H9 (cell line): ENCODE results near the gene ACOT13. TPM values are rescaled to one million over a fixed set of nuclear protein-coding genes. Genes with fewer than 3 reads are reported as not detected.

Experiments
- DNase-seq: peaks from one replicate; pipeline ENCODE4 v3.0.0-alpha.2; 2017
- H2AFZ ChIP-seq: one replicate; pipeline ENCODE4 v1.6.1; 2013; ENCODE audit warnings: mild to moderate bottlenecking, low read length, control low read depth, moderate library complexity
- H2AK5ac ChIP-seq: 2 replicates; pipeline ENCODE4 v1.6.1; 2013; ENCODE audit warnings: low read length, control low read depth, mixed read lengths; ENCODE audit not compliant: insufficient read length
- H2BK120ac ChIP-seq: one replicate; pipeline ENCODE4 v1.6.1; 2013; ENCODE audit warnings: low read depth, mild to moderate bottlenecking, low read length, control low read depth, inconsistent platforms; ENCODE audit not compliant: poor library complexity, severe bottlenecking
- H2BK12ac ChIP-seq: 2 replicates; pipeline ENCODE4 v1.6.1; 2013; ENCODE audit warnings: low read length, control low read depth, mixed read lengths, low read depth; ENCODE audit not compliant: insufficient read length
- H2BK15ac ChIP-seq: 2 replicates; pipeline ENCODE4 v1.6.1; 2013; ENCODE audit warnings: low read depth, low read length, control low read depth
- H2BK20ac ChIP-seq: one replicate; pipeline ENCODE4 v1.6.1; 2013; ENCODE audit warnings: low read depth, mild to moderate bottlenecking, low read length, control low read depth, inconsistent platforms; ENCODE audit not compliant: poor library complexity, severe bottlenecking
- H2BK5ac ChIP-seq: 2 replicates; pipeline ENCODE4 v1.6.1; 2013; ENCODE audit warnings: low read length, control low read depth, mixed read lengths; ENCODE audit not compliant: insufficient read length
- H3K14ac ChIP-seq: 2 replicates; pipeline ENCODE4 v1.6.1; 2013; ENCODE audit warnings: low read length, control low read depth; ENCODE audit not compliant: insufficient read depth
- H3K18ac ChIP-seq: 2 replicates; pipeline ENCODE4 v1.6.1; 2013; ENCODE audit warnings: low read depth, mild to moderate bottlenecking, mixed read lengths, low read length, control low read depth; ENCODE audit not compliant: insufficient read length
- H3K23ac ChIP-seq: 2 replicates; pipeline ENCODE4 v1.6.1; 2013; ENCODE audit warnings: low read length, control low read depth, mixed read lengths, low read depth; ENCODE audit not compliant: insufficient read length
- H3K23me2 ChIP-seq: 2 replicates; pipeline ENCODE4 v1.6.1; 2013; ENCODE audit warnings: low read depth, mild to moderate bottlenecking, mixed read lengths, low read length, control low read depth; ENCODE audit not compliant: insufficient read length, poor library complexity, severe bottlenecking
- H3K27ac ChIP-seq: 2 replicates; pipeline ENCODE4 v1.5.1; 2013; ENCODE audit warnings: low read length, control low read depth, mixed read lengths, low read depth; ENCODE audit not compliant: insufficient read length
- H3K27me3 ChIP-seq: 2 replicates; pipeline ENCODE4 v1.6.1; 2013; ENCODE audit warnings: low read length, control low read depth, inconsistent platforms; ENCODE audit not compliant: insufficient read depth
- H3K4ac ChIP-seq: 2 replicates; pipeline ENCODE4 v1.6.1; 2013; ENCODE audit warnings: low read depth, mild to moderate bottlenecking, control low read depth, inconsistent platforms, low read length, moderate library complexity
- H3K4me1 ChIP-seq: 2 replicates; pipeline ENCODE4 v1.6.1; 2013; ENCODE audit warnings: low read length, control low read depth, inconsistent platforms; ENCODE audit not compliant: insufficient read depth
- H3K4me2 ChIP-seq: 2 replicates; pipeline ENCODE4 v1.6.1; 2013; ENCODE audit warnings: low read length, control low read depth, mixed read lengths; ENCODE audit not compliant: insufficient read length, insufficient read depth
- H3K56ac ChIP-seq: 2 replicates; pipeline ENCODE4 v1.6.1; 2013; ENCODE audit warnings: low read depth, mild to moderate bottlenecking, mixed read lengths, low read length, control low read depth; ENCODE audit not compliant: insufficient read length
- H3K79me1 ChIP-seq: 2 replicates; pipeline ENCODE4 v1.6.1; 2013; ENCODE audit warnings: low read depth, mild to moderate bottlenecking, moderate library complexity, low read length, control low read depth, inconsistent platforms; ENCODE audit not compliant: insufficient read depth, poor library complexity, severe bottlenecking
- H3K79me2 ChIP-seq: 2 replicates; pipeline ENCODE4 v1.6.1; 2013; ENCODE audit warnings: low read length, control low read depth, inconsistent platforms; ENCODE audit not compliant: insufficient read depth
- H3K9ac ChIP-seq: 2 replicates; pipeline ENCODE4 v1.6.1; 2013; ENCODE audit warnings: low read length, control low read depth, mixed read lengths; ENCODE audit not compliant: insufficient read length; ENCODE audit errors: extremely low read depth
- H3K9me3 ChIP-seq: one replicate; pipeline ENCODE4 v1.6.1; 2013; ENCODE audit warnings: low read depth, low read length, inconsistent platforms; ENCODE audit not compliant: control insufficient read depth
- H3T11ph ChIP-seq: one replicate; pipeline ENCODE4 v1.6.1; 2013; ENCODE audit warnings: mild to moderate bottlenecking, low read length, control low read depth, inconsistent platforms
- H4K20me1 ChIP-seq: one replicate; pipeline ENCODE4 v1.6.1; 2013; ENCODE audit not compliant: control insufficient read depth, insufficient read length, insufficient read depth
- H4K5ac ChIP-seq: 2 replicates; pipeline ENCODE4 v1.6.1; 2013; ENCODE audit warnings: low read depth, mild to moderate bottlenecking, mixed read lengths, low read length, control low read depth; ENCODE audit not compliant: insufficient read length
- H4K8ac ChIP-seq: replicated peaks from 2 replicates; pipeline ENCODE4 v1.6.1; 2013; ENCODE audit warnings: low read length, control low read depth, mixed read lengths, low read depth; ENCODE audit not compliant: insufficient read length
- H4K91ac ChIP-seq: 2 replicates; pipeline ENCODE4 v1.6.1; 2013; ENCODE audit warnings: low read depth, mild to moderate bottlenecking, moderate library complexity, mixed read lengths, low read length, control low read depth; ENCODE audit not compliant: insufficient read length
- H3K27ac Mint-ChIP-seq, 3 experiments: 2 replicates in 2 of 3; 3 replicates in 1 of 3; pipeline ENCODE4 v1.8.0; 2020 to 2021; ENCODE audit warnings: mixed read lengths in 3 of 3, mild to moderate bottlenecking in 1 of 3, moderate library complexity in 1 of 3
- H3K27me3 Mint-ChIP-seq: 2 replicates; pipeline ENCODE4 v1.8.0; 2021; ENCODE audit warnings: low read depth, mild to moderate bottlenecking, moderate library complexity, mixed read lengths
- H3K36me3 Mint-ChIP-seq, 3 experiments: 2 replicates in 2 of 3; 3 replicates in 1 of 3; pipeline ENCODE4 v1.8.0; 2020 to 2021; ENCODE audit warnings: low read depth in 3 of 3, mixed read lengths in 3 of 3; ENCODE audit not compliant: insufficient read depth in 1 of 3
- H3K4me1 Mint-ChIP-seq, 2 experiments: 2 replicates each; pipeline ENCODE4 v1.8.0; 2020; ENCODE audit warnings: mixed read lengths in 2 of 2
- H3K4me3 Mint-ChIP-seq, 2 experiments: 2 replicates in 1 of 2; 3 replicates in 1 of 2; pipeline ENCODE4 v1.8.0; 2020 to 2021; ENCODE audit warnings: mild to moderate bottlenecking in 2 of 2, mixed read lengths in 2 of 2, moderate library complexity in 1 of 2
- H3K9me3 Mint-ChIP-seq, 2 experiments: 2 replicates in 1 of 2; 3 replicates in 1 of 2; pipeline ENCODE4 v1.8.0; 2020; ENCODE audit warnings: mild to moderate bottlenecking in 2 of 2, mixed read lengths in 2 of 2, moderate library complexity in 1 of 2
- CTCF ChIP-seq: fragments of 200-600 bp; sonication (generic); conservative IDR thresholded peaks from 3 replicates; pipeline ENCODE4 v1.8.0; 2021; ENCODE audit warnings: antibody characterized with exemption, mild to moderate bottlenecking
- WGBS: extraction: QIAGEN DNeasy Blood & Tissue Kit; methylation state at CpG from one replicate; pipeline ENCODE4 v1.1.7; 2013; ENCODE audit warnings: missing lambda C conversion rate, low lambda C conversion rate, mixed read lengths; ENCODE audit not compliant: insufficient read length; ENCODE audit errors: extremely low coverage; 5-methylcytosine and 5-hydroxymethylcytosine counted together
- total RNA-seq: library from RNA; stranded (reverse); gene quantifications from 2 replicates; pipeline ENCODE4 v1.2.1, GENCODE V29; 2021

ACOT13 gene
- total RNA-seq, 1 experiment from 2014 or later: 38.0 TPM

GRCh38 chr6:24694198-24694597 is 27.3 kb downstream of the ACOT13 start:
- no peaks in the 10 kb centered on the region; a peak in 2 of 4 replicates for H3K4me1 Mint-ChIP-seq
- Histone ChIP-seq H2AFZ (no peak overlapping the region), H4K8ac (no peak overlapping the region), H3T11ph (no peak overlapping the region), H3K27me3 (no peaks in the 10 kb centered on the region), H4K5ac (no peak overlapping the region), H2BK120ac (no peak overlapping the region), H3K23ac (no peak overlapping the region), H3K9ac (no peak overlapping the region), H3K79me2 (no peaks in the 10 kb centered on the region), H3K14ac (no peak overlapping the region), H2BK5ac (no peak overlapping the region), H3K4ac (no peak overlapping the region), H3K79me1 (no peaks in the 10 kb centered on the region), H3K27ac (no peak overlapping the region), H3K56ac (no peak overlapping the region), H3K9me3 (no peaks in the 10 kb centered on the region), H2BK15ac (no peak overlapping the region), H3K4me2 (no peak overlapping the region), H2AK5ac (no peak overlapping the region), H3K23me2 (no peaks in the 10 kb centered on the region), H3K4me1 (no peaks in the 10 kb centered on the region), H2BK20ac (no peak overlapping the region), H4K20me1 (no peaks in the 10 kb centered on the region), H2BK12ac (no peak overlapping the region), H3K18ac (no peak overlapping the region), H4K91ac (no peak overlapping the region)
- H3K4me3 Mint-ChIP-seq: no peak overlapping the region
- DNase-seq: no peak
- H3K27me3 Mint-ChIP-seq: no peaks in the 10 kb centered on the region
- no CpG with 5 or more reads among the region's 1 CpG for WGBS
- no peaks in the 10 kb centered on the region for H3K9me3 Mint-ChIP-seq
- no peak overlapping the region for H3K27ac Mint-ChIP-seq
- H3K36me3 Mint-ChIP-seq: peaks cover 0 to 11% (median 5%) of the 10 kb centered on the region in 3 experiments; a peak in 5 of 7 replicates
- no peak for TF ChIP-seq CTCF
